ENCODE data around the gene NEIL1.
A peak's percentile ranks its signal among the peaks of the same experiment; 100 is the strongest.
"Not testable (repeated sequence)": the region's sequence is repeated elsewhere in the genome, so short reads cannot be mapped to it uniquely, and the experiment has no call there.

Gene NEIL1

GRCh38 chr15:75358771-75359536 is 12.1 kb downstream of the NEIL1 start:
- no peak for DNase-seq

- no peak for DNase-seq
These were observed 12.9 kb downstream of the NEIL1 start for GRCh38 chr15:75359537-75360250.

DNA sequence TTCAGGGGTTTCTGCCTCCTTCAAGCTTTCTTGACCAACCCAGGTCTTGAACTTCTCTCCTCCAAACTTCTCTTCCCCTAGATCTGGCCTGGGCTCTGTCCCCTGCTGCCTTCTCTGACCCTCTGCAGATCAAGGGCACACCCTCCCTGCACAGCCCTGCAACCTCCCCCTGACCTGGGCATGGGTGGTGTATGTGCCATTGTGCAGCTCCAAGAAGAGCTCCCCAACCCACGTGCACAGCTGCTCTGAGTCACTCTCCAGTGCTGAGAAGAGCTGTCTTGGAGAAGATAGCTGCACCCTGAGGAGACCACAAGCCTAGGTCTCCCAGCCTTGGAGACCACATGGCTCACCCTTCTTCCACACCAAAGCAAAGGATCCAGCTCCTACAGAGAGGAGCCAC is 13.6 kb downstream of the NEIL1 start:
- no peak for DNase-seq

- no peak for DNase-seq
These were observed 14.0 kb downstream of the NEIL1 start for GRCh38 chr15:75360856-75361255.

DNA sequence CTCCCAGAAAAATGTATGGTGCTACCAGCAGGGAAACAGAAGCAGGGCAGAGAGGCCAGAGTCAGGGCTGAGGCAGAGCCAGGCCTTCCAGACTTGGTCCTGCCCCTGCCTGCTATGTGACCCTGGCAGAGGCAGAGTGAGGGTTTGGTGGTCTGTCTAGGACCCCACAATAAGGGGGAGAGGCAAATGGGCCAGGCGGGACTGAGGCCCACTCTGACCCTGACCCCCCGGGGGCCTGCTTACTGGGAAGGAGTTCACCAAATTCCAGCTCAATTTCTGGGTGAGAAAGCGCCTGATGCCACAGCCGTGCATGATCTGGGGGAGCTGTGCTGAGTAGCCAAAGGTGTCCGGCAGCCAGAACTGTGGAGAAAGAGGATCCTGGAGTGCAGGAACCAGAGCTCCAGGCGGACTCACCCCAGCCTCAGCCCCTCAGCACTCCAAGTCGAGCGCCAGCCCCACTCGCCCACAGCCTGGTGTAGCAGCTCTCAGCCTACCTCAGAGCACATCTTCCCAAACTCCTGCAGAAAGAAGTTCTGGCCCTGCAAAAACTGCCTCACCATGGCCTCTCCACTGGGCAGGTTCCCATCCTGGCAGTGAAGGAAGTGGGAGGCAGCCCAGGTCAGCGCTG is 14.6 kb downstream of the NEIL1 start:
- no peak for DNase-seq

DNA sequence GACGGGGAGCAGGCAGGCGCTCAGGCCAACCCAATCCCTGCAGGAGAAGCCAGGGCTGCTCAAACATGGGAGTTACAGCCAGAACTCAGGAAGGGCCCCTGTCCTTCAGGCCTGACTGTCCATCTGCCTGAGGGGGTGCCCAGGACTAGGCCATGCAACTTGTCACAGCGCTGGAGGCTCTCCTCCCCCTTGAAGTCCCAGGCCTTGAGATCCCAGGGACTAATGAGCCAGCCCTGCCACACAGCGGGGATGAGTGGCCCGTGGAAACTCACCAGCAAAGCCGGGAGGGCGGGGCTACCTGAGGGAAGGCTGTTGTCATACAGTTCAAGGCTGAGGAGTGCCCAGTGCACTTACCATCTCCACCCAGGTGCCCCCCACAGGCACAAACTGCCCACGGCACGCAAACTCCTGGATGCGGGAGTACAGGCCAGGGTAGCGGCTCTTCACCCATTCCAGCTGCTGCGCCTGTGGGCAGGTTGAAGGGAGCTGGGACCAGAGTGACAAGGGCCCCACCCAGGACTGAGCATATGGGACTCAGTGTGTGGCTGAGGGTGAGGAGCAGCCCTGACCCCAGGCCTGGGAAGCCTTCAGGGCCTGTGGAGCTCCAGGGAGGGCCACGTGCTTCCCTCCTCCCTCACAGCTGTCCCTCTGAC is 15.3 kb downstream of the NEIL1 start:
- no peak for DNase-seq

DNA sequence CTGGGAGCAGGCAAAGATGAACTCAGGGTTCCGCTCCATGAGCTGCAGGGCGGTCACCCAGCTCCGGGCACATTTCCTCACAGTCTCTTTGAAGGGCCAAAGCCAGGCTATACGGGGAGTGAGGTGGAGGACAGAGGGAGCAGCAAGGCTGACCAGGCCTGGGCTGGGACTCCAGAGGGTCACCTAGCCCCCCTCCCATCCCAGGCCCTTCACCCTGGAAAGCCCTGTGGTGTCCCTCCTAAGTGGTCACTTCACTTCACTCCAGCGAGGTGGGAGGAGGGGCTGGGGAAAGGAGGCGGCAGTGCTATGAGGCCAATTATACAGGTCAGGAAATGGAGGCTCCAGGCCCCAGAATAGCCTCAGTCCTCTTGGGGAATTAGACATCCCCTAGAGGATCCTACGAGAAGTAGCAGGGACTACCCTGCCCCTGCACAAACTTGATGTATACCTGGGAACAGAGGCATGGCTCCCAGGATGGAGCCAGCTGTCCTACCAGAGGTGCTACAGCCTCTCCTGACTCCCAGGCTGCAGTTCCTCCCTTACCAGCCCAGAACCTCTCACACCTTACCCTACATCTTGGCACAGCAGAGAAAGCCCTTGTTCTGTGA is 15.9 kb downstream of the NEIL1 start:
- DNase-seq, result no peak

DNA sequence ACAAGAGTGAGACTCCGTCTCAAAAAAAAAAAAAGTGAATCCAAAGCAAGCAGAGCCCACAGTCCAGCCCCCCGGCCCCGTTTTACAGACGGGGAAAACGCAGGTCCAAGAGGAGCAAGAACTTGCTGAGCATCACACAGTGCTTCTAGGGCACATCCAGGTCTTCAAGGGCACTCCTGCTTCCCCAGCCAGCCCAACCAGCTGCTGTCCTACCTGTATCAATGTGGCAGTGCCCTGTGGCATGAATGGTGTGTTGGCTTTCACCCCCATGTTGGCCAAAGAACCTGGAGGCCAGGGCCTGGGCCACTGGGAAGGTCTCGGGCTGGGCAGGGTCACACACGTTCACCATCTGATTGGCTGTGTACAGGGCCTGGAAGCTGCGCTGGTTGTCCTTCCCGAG is 16.9 kb downstream of the NEIL1 start:
- no peak for DNase-seq

GRCh38 chr15:75364881-75365280 is 18.0 kb downstream of the NEIL1 start:
- no peak for DNase-seq

DNA sequence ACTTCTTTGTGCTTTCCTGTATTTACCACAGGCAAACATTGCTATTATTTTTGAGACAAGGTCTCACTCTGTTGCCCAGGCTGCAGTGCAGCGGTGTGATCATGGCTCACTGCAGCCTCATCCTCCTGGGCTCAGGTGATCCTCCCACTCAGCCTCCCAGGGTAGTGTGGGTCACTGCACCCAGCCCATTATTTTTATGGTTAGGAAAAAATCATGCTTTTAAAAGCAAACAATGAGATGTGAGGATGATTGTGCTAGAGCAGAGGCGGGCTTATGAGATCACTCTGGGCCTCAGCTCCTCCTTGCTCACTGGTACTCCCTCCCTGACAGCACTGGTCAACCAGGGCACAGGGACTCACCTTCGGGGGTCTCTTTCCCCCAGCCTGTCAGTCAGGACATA is 19.3 kb downstream of the NEIL1 start:
- DNase-seq, result no peak

DNA sequence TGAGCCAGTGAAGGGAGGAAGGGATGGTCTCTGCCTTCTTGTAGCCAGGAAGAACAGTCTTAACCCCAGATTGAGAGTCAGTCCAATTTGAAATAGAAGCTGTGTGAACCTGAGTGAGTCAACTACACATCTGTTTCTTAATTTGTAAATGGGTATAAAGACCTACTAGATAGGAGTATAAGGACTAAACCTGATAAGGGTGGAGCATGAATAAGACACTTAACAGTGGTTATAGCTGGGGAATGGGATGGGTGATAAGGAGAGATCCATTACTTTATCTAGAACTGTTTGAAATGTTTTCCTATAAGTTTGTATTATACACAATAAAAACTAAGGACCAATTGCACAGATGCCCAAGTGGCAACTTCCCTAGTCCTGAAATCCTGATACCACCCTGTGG is 20.2 kb downstream of the NEIL1 start:
- DNase-seq, result no peak

- no peak for DNase-seq
These were observed 20.6 kb downstream of the NEIL1 start for GRCh38 chr15:75367406-75367912.

DNA sequence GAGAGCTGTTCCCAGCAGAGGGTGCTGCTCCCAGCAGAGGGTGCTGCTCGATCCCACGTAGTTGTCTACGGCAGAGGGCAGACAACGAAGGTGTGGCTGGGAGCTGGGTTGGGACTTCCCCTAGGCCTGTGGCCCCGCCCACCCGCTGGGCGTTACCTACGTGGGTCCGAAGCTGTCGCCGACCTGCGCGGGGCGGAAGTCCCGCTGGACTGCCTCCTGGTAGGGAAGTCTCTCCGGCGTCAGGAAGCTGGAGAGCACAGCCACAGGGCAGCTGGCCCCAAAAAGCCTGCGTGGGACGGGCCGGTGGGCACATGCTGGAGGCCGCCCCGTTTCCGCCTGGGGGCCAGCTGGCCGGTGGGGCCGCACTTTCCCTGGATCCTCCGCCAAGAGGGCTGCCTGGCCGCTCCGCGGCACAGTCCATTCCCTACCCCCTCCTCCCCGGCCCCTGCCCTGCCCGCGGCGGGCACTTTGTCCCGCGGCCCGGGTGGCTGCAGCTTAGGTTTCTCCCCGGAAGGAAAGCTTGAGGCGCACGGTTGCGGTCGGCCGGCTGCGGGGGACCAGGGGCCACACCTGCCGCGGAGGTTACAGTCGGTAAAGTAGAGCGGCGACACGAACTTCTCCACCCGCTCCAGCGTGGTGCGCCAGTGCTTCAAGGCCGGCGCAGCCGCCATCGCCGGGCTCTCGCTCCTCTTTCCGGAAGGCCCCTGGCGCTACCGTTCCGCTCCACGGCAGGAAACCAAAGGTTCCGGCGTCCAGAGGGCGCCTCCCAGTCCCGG is 21.3 kb downstream of the NEIL1 start, which contains the start of gene MAN2C1:
TSS of gene MAN2C1 (minus strand) at position 695 of the 776 bp plus-strand sequence. CDS start at position 671, 24 bp downstream.
- peak; percentile 63 to 82 (median 76) for DNase-seq

- DNase-seq, result no peak
These were observed 21.9 kb downstream of the NEIL1 start for GRCh38 chr15:75368689-75369239.

DNA sequence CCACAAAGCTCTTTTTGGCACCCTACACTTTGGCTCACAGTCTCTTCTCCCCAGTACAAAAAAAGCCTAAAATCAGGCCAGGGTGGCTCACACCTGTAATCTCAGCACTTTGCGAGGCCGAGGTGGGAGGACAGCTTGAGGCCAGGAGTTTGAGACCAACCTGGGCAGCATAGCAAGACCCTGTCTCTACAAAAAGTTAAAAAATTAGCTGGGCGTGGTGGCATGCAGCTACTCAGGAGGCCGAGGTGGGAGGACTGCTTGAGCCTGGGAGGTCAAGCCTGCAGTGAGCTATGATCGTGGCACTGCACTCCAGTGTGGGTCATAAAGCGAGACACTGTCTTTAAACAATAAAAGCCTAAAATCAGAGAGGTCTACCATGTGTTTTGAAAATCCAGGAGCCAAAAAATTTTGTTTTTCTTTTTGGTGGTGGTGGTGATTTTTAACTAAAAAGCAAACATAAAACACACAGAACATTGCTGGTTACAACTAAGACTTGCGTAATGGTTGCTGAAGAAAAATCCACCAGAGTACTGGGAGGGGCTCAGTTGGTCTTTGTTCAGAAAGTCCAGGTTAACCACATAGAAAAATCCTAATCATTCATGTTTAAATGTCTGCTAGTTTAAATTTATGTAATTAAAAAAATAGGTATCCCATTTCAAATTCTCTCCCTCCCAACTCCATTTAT is 23.2 kb downstream of the NEIL1 start:
- no peak for DNase-seq

DNA sequence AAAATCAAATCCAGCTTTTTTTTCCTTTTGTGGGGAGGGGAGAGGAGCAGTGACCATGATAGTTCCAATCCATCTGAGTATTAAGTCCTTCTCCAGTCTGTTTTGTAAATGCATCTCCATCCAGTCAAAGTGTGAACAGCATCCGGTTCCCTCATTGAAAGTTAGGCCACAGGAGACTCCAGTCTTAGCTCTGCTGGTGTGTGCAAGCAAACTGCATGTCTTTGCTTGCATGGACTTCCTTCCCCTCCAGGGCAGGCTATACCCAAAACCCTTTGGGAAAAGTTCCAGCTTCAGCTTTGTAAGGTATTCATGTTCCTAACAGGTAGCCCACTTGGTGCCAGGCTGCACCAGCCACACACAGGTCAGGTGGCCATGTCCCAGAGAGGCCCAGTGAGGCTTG is 24.6 kb downstream of the NEIL1 start:
- no peak for DNase-seq

- no peak for DNase-seq
These were observed 25.3 kb downstream of the NEIL1 start for GRCh38 chr15:75371901-75372688.

GRCh38 chr15:75380773-75381172 is 33.9 kb downstream of the NEIL1 start:
- DNase-seq, result no peak

DNA sequence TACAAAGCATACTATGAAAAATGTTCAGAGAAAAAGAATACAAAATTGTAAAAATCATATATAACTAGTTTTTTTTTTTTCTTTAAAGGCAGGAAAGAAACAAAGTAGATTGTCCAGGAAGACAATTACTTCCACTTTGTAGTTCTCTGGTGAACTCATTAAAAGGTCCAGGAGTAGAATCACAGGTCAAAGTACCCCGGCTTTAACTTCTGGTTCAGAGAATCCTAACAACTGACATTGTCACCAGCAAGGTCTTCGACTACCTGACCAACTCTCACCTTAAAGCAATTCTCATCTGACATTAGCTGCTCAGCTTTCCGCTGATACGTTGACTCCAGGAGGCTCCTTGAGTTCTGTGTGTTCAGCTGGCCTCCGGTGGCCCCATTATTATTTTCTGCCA is 37.1 kb downstream of the NEIL1 start:
- not testable (repeated sequence) for DNase-seq

DNA sequence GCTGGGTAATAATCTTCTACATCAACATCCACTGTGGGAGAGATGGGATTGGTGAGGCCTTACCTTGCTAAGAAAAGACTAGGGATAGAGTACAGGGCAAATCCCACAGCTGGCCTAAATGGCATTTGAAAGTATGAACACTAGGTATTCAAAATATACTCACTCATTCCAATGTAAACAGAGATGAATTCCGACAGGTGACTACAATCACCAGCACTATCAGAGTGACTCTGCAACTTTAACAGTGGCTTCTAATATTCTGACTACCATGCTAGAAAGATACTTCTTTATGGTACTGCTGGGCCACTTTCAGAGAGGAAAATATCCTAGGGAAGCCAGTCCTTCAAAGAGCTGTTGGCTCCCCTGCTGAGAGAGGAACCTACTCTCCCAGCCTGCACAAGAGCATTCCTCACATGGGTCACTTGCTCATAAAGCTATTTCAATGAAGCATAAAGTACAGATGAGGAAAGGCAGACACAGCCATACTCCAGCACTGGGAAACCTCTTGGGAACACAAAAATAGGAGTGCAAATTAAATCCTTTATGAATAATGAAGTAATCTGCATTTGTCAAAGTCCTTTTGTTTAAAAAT is 43.0 kb downstream of the NEIL1 start:
- no peak for DNase-seq
